H1 (cell line): Measurements from ENCODE around the gene PRLH. TPM values are rescaled to one million over a fixed set of nuclear protein-coding genes. Genes with fewer than 3 reads are reported as not detected.

ENCODE experiments used
- CTCF ChIA-PET: fragments of 300-600 bp; sonication (Branson Sonifier 250); formaldehyde crosslinking; loops from one replicate; lab custom pipeline; 2021; ENCODE audit not compliant: partially characterized antibody; lab: Charles Lee
- POLR2A ChIA-PET: fragments of 300-600 bp; sonication (Branson Sonifier 250); formaldehyde crosslinking; loops from one replicate; lab custom pipeline; 2021; ENCODE audit warnings: inconsistent platforms; ENCODE audit not compliant: partially characterized antibody; lab: Charles Lee
- DNase-seq, 2 experiments: peaks; one replicate each; pipeline versions ENCODE4 v3.0.0 to v3.0.0-alpha.2; 2010 to 2022; ENCODE audit warnings: low spot score in 2 of 2, low read depth in 1 of 2, mixed read lengths in 1 of 2
- FAIRE-seq: peaks from 2 replicates; lab custom pipeline; 2011; peaks lifted over from hg19 to GRCh38; lab: Jason Lieb, UNC
- H2AFZ ChIP-seq: 2 replicates; pipeline ENCODE4 v1.8.1; 2012; ENCODE audit warnings: low read length, inconsistent platforms
- H2AK5ac ChIP-seq: 2 replicates; pipeline ENCODE4 v1.6.1; 2013; ENCODE audit warnings: low read depth, low read length
- H2BK120ac ChIP-seq: replicated peaks from 2 replicates; pipeline ENCODE3; 2013; ENCODE audit warnings: low read depth, low read length, inconsistent platforms
- H2BK12ac ChIP-seq: 2 replicates; pipeline ENCODE4 v1.6.1; 2013; ENCODE audit warnings: low read depth, low read length
- H2BK15ac ChIP-seq: 2 replicates; pipeline ENCODE4 v1.6.1; 2013; ENCODE audit warnings: low read length
- H2BK20ac ChIP-seq: 2 replicates; pipeline ENCODE4 v1.6.1; 2013; ENCODE audit warnings: low read length
- H2BK5ac ChIP-seq: 2 replicates; pipeline ENCODE4 v1.6.1; 2013; ENCODE audit warnings: low read depth, low read length
- H3K14ac ChIP-seq: 2 replicates; pipeline ENCODE4 v1.6.1; 2013; ENCODE audit warnings: inconsistent platforms; ENCODE audit not compliant: insufficient read length
- H3K18ac ChIP-seq: 2 replicates; pipeline ENCODE4 v1.6.1; 2013; ENCODE audit warnings: low read length; ENCODE audit errors: extremely low read depth
- H3K23ac ChIP-seq: 2 replicates; pipeline ENCODE4 v1.6.1; 2013; ENCODE audit warnings: inconsistent platforms; ENCODE audit not compliant: insufficient read length
- H3K23me2 ChIP-seq: 2 replicates; pipeline ENCODE4 v1.6.1; 2013; ENCODE audit warnings: low read depth, low read length
- H3K27ac ChIP-seq: 2 replicates; pipeline ENCODE4 v1.6.1; 2011; ENCODE audit warnings: low read depth, low read length, inconsistent platforms
- H3K27me3 ChIP-seq, 4 experiments: replicated peaks in 1 of 4; 1 replicate in 1 of 4; 2 replicates in 3 of 4; pipeline versions ENCODE4 v1.6.1 to v1.8.1; 2011 to 2013; ENCODE audit warnings: low read length in 3 of 4, mild to moderate bottlenecking in 3 of 4, inconsistent platforms in 2 of 4, mixed read lengths in 2 of 4, moderate library complexity in 1 of 4; ENCODE audit not compliant: control insufficient read depth in 3 of 4, insufficient read depth in 3 of 4; ENCODE audit errors: extremely low read depth in 1 of 4
- H3K36me3 ChIP-seq, 4 experiments: 2 replicates each; pipeline versions ENCODE4 v1.6.1 to v1.8.1; 2011 to 2013; ENCODE audit warnings: mild to moderate bottlenecking in 4 of 4, low read length in 3 of 4, moderate library complexity in 2 of 4, control low read depth in 1 of 4, inconsistent platforms in 1 of 4; ENCODE audit not compliant: insufficient read depth in 4 of 4, control insufficient read depth in 2 of 4
- H3K4ac ChIP-seq: replicated peaks from 2 replicates; pipeline ENCODE3; 2013; ENCODE audit warnings: low read length, low read depth, mixed read lengths, inconsistent platforms; ENCODE audit not compliant: insufficient read length
- H3K4me1 ChIP-seq, 4 experiments: replicated peaks in 1 of 4; 1 replicate in 1 of 4; 2 replicates in 3 of 4; pipeline versions ENCODE4 v1.6.1 to v1.8.1; 2011 to 2013; ENCODE audit warnings: low read length in 3 of 4, inconsistent platforms in 2 of 4, mixed read lengths in 1 of 4; ENCODE audit not compliant: insufficient read depth in 4 of 4, control insufficient read depth in 3 of 4
- H3K4me2 ChIP-seq, 2 experiments: 2 replicates each; pipeline versions ENCODE4 v1.6.1 to v1.8.1; 2011 to 2013; ENCODE audit warnings: low read depth in 2 of 2, low read length in 2 of 2, control low read depth in 1 of 2, inconsistent platforms in 1 of 2, mild to moderate bottlenecking in 1 of 2; ENCODE audit not compliant: insufficient read depth in 1 of 2
- H3K4me3 ChIP-seq, 4 experiments: fragments of 200-600, 300-600 bp in 1 of 4; sonication (generic), shearing (Covaris generic), sonication (Bioruptor Twin) in 1 of 4; 2 replicates each; pipeline versions ENCODE4 v1.5.1 to v1.8.1; 2011 to 2016; ENCODE audit warnings: low read length in 4 of 4, low read depth in 3 of 4, control low read depth in 2 of 4, inconsistent platforms in 2 of 4, mild to moderate bottlenecking in 2 of 4, mixed read lengths in 1 of 4, moderate library complexity in 1 of 4; ENCODE audit not compliant: insufficient read depth in 2 of 4; ENCODE audit errors: extremely low read depth in 1 of 4
- H3K56ac ChIP-seq: replicated peaks from 2 replicates; pipeline ENCODE3; 2013; ENCODE audit warnings: low read depth, mild to moderate bottlenecking, mixed read lengths, low read length, inconsistent platforms; ENCODE audit not compliant: insufficient read length
- H3K79me1 ChIP-seq: 2 replicates; pipeline ENCODE4 v1.6.1; 2013; ENCODE audit warnings: low read depth, low read length, control low read depth
- H3K79me2 ChIP-seq, 2 experiments: 2 replicates each; pipeline versions ENCODE4 v1.6.1 to v1.8.1; 2012 to 2013; ENCODE audit warnings: low read length in 2 of 2, mild to moderate bottlenecking in 2 of 2, inconsistent platforms in 1 of 2; ENCODE audit not compliant: insufficient read depth in 2 of 2, control insufficient read depth in 1 of 2
- H3K9ac ChIP-seq, 4 experiments: replicated peaks in 1 of 4; 1 replicate in 1 of 4; 2 replicates in 3 of 4; pipeline versions ENCODE4 v1.6.1 to v1.8.1; 2011 to 2013; ENCODE audit warnings: low read depth in 3 of 4, low read length in 3 of 4, control low read depth in 2 of 4, mild to moderate bottlenecking in 2 of 4, moderate library complexity in 2 of 4, inconsistent platforms in 1 of 4; ENCODE audit errors: extremely low read depth in 1 of 4
- H3K9me3 ChIP-seq, 2 experiments: 2 replicates each; pipeline versions ENCODE4 v1.6.1 to v1.8.1; 2012 to 2013; ENCODE audit warnings: mild to moderate bottlenecking in 2 of 2, moderate library complexity in 2 of 2, control low read depth in 1 of 2, inconsistent platforms in 1 of 2, low read depth in 1 of 2, low read length in 1 of 2, mixed read lengths in 1 of 2; ENCODE audit not compliant: insufficient read depth in 2 of 2
- H4K20me1 ChIP-seq, 2 experiments: replicated peaks in 1 of 2; 2 replicates each; pipeline versions ENCODE3 to v1.8.1; 2011 to 2013; ENCODE audit warnings: inconsistent platforms in 2 of 2, low read length in 2 of 2, mild to moderate bottlenecking in 1 of 2; ENCODE audit not compliant: insufficient read depth in 2 of 2, control insufficient read depth in 1 of 2
- H4K5ac ChIP-seq: 2 replicates; pipeline ENCODE4 v1.6.1; 2013; ENCODE audit warnings: low read length, low read depth, mixed read lengths, inconsistent platforms; ENCODE audit not compliant: insufficient read length
- H4K8ac ChIP-seq: 2 replicates; pipeline ENCODE4 v1.8.0; 2013; ENCODE audit warnings: mild to moderate bottlenecking, moderate library complexity, low read length, inconsistent platforms; ENCODE audit not compliant: insufficient read depth; ENCODE audit errors: extremely low read depth
- H4K91ac ChIP-seq: replicated peaks from 2 replicates; pipeline ENCODE3; 2013; ENCODE audit warnings: low read length, mixed read lengths, inconsistent platforms; ENCODE audit not compliant: insufficient read length
- BCL11A ChIP-seq, 2 experiments: IDR thresholded peaks; one replicate each; pipeline ENCODE4 v1.6.1; 2011; ENCODE audit warnings: low read depth in 2 of 2, low read length in 2 of 2, mild to moderate bottlenecking in 2 of 2
- CHD2 ChIP-seq: IDR thresholded peaks from 2 replicates; pipeline ENCODE4 v1.6.1; 2012; ENCODE audit warnings: low read length, improper control_type of control experiment
- EGR1 ChIP-seq: IDR thresholded peaks from 2 replicates; pipeline ENCODE4 v1.6.1; 2011; ENCODE audit warnings: low read depth, low read length, borderline replicate concordance
- GABPA ChIP-seq: IDR thresholded peaks from 2 replicates; pipeline ENCODE4 v1.6.1; 2011; ENCODE audit warnings: mild to moderate bottlenecking, low read length, moderate library complexity, borderline replicate concordance; ENCODE audit not compliant: insufficient read depth
- GTF2F1 ChIP-seq: IDR thresholded peaks from 2 replicates; pipeline ENCODE4 v1.6.1; 2012; ENCODE audit warnings: low read depth, low read length, improper control_type of control experiment, borderline replicate concordance
- KDM1A ChIP-seq: fragments of 200-600, 300-600 bp; sonication (generic); IDR thresholded peaks from 2 replicates; pipeline ENCODE4 v1.7.1; 2016; ENCODE audit warnings: mild to moderate bottlenecking, low read length, borderline replicate concordance
- KDM5A ChIP-seq: fragments of 200-600 bp; IDR thresholded peaks from 2 replicates; pipeline ENCODE4 v1.7.1; 2012; ENCODE audit warnings: mild to moderate bottlenecking, low read length, inconsistent platforms, mixed read lengths
- MAFK ChIP-seq: IDR thresholded peaks from 2 replicates; pipeline ENCODE4 v1.6.1; 2012; ENCODE audit warnings: low read depth, mild to moderate bottlenecking, improper control_type of control experiment, low read length
- RFX5 ChIP-seq: IDR thresholded peaks from 2 replicates; pipeline ENCODE4 v1.6.1; 2011; ENCODE audit warnings: low read depth, low read length, improper control_type of control experiment, borderline replicate concordance
- SIRT6 ChIP-seq: IDR thresholded peaks from one replicate; pipeline ENCODE4 v1.7.1; 2012; ENCODE audit warnings: low read length, inconsistent platforms
- SIX5 ChIP-seq: IDR thresholded peaks from 2 replicates; pipeline ENCODE4 v1.6.1; 2011; ENCODE audit warnings: mild to moderate bottlenecking, low read depth, low read length
- TCF12 ChIP-seq: IDR thresholded peaks from 2 replicates; pipeline ENCODE4 v1.6.1; 2011; ENCODE audit warnings: low read depth, mild to moderate bottlenecking, low read length
- WGBS, 2 experiments: shearing (Covaris generic) in 1 of 2; methylation state at CpG; one replicate each; pipeline versions ENCODE4 v1.1.6 to v1.1.7; 2013 to 2015; ENCODE audit warnings: low lambda C conversion rate in 2 of 2, mixed read lengths in 2 of 2, inconsistent platforms in 1 of 2, low coverage in 1 of 2, missing lambda C conversion rate in 1 of 2; ENCODE audit not compliant: insufficient replicate concordance in 2 of 2, insufficient coverage in 1 of 2, insufficient read length in 1 of 2; ENCODE audit errors: extremely low coverage in 1 of 2, missing lambda C conversion rate in 1 of 2; 5-methylcytosine and 5-hydroxymethylcytosine counted together
- polyA plus RNA-seq, 7 experiments: library from polyadenylated mRNA; depleted of rRNA in 3 of 7; stranded (reverse) in 5 of 7; unstranded in 2 of 7; fragments of >200 nt in 5 of 7; fragments of 200-250 nt in 2 of 7; gene quantifications; 1 replicate in 5 of 7; 2 replicates in 1 of 7; 4 replicates in 1 of 7; pipeline versions ENCODE4 v1.2.1 to v1.2.3, GENCODE V29; 2011 to 2013; ENCODE audit warnings: missing spikeins in 2 of 7, mixed read lengths in 2 of 7
- total RNA-seq: library from RNA; stranded (reverse); fragmentation: NEBNext Ultra II Directional; extraction: Animal tissue kit (Norgen Biotek cat#: 25700); gene quantifications from 2 replicates; pipeline ENCODE4 v1.2.1, GENCODE V29; 2021
- TF ChIP-seq, protein P1 (sequence below): IDR thresholded peaks from 2 replicates; pipeline ENCODE4 v1.6.1; 2012; ENCODE audit warnings: low read length, inconsistent platforms

Gene PRLH
- total and polyA plus RNA-seq, 2 of the 8 experiments (the other 6 are each of a cell fraction or from before 2014, with no cell fraction given): not detected

DNA sequence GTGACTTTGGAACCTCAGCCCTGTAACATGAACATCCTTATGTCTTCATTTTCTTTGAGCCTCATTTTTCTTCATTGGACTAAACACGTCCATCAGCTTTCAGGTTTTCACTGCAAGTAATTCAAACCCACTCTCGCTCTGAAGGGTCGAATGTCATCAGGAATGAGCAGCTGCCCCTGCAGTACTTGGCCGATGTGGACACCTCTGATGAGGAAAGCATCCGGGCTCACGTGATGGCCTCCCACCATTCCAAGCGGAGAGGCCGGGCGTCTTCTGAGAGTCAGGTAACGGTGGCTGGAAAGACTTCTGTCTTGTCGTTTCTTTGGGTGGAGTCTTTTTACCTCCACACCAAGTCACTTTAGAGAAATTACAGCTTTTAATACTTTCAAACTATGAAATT is 39.1 kb upstream of the PRLH start:
- Histone ChIP-seq H2BK15ac (no peak overlapping the region), H3K4me2 (no peak overlapping the region), H3K56ac (no peak overlapping the region), H3K79me1 (peaks cover 3% of the 10 kb centered on the region; the same call in 1 of the 2 replicates), H3K9ac (no peak overlapping the region), H2AK5ac (no peak overlapping the region), H4K5ac (no peak overlapping the region), H2BK5ac (no peak overlapping the region), H3K4ac (no peak overlapping the region), H2BK20ac (no peak overlapping the region), H3K14ac (no peak overlapping the region), H3K36me3 (peaks cover 0 to 10% (median 0%) of the 10 kb centered on the region in 4 experiments; a peak in 3 of 8 replicates), H3K9me3 (no peaks in the 10 kb centered on the region), H3K18ac (no peak overlapping the region), H4K8ac (no peak overlapping the region), H3K4me1 (no peaks in the 10 kb centered on the region; a peak in 1 of 7 replicates), H3K23me2 (no peaks in the 10 kb centered on the region), H2BK120ac (no peak overlapping the region), H3K23ac (no peak overlapping the region), H3K4me3 (no peak overlapping the region), H2AFZ (no peak overlapping the region), H3K27me3 (no peaks in the 10 kb centered on the region), H4K20me1 (no peaks in the 10 kb centered on the region), H2BK12ac (no peak overlapping the region), H4K91ac (no peak overlapping the region), H3K79me2 (no peaks in the 10 kb centered on the region), H3K27ac (no peak overlapping the region)
- no peak for FAIRE-seq
- ChIA-PET POLR2A (interaction anchor here (1.2 kb wide), 1 partner anchor 9 kb away, joined by 3 read pairs; no protein-coding TSS in a partner anchor), CTCF (interaction anchor here (0.7 to 3.9 kb wide), 2 partner anchors 15 to 375 kb away, joined by 3 to 15 read pairs; no protein-coding TSS in a partner anchor)
- TF ChIP-seq, protein P1, sequence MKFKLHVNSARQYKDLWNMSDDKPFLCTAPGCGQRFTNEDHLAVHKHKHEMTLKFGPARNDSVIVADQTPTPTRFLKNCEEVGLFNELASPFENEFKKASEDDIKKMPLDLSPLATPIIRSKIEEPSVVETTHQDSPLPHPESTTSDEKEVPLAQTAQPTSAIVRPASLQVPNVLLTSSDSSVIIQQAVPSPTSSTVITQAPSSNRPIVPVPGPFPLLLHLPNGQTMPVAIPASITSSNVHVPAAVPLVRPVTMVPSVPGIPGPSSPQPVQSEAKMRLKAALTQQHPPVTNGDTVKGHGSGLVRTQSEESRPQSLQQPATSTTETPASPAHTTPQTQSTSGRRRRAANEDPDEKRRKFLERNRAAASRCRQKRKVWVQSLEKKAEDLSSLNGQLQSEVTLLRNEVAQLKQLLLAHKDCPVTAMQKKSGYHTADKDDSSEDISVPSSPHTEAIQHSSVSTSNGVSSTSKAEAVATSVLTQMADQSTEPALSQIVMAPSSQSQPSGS: no peak
- TF ChIP-seq GABPA (no peak), TCF12 (no peak), GTF2F1 (no peak), EGR1 (no peak), CHD2 (no peak), BCL11A (IDR thresholded peaks at IDR 0.05; ENCODE audit: low read depth in 2 of 2, low read length in 2 of 2) (no peak), RFX5 (no peak), SIX5 (no peak), KDM5A (no peak), MAFK (no peak), SIRT6 (no peak), KDM1A (no peak)
- 92% methylated on average over 11 of the region's 11 CpGs; no CpG with 5 or more reads in 1 of the 2 experiments for WGBS, 2 experiments
- DNase-seq: no peak
